Keratinocyte (primary cell): ENCODE measurements around the gene MSI2.

Source experiments
- EZH2 ChIP-seq: IDR thresholded peaks from one replicate; pipeline ENCODE4 v1.6.1; 2012; ENCODE audit warnings: inconsistent platforms, mild to moderate bottlenecking, low read length, moderate library complexity
- TF ChIP-seq, protein P1 (sequence below), 3 experiments: IDR thresholded peaks in 1 of 3; conservative IDR thresholded peaks in 1 of 3; optimal IDR thresholded peaks in 1 of 3; 2 replicates in 2 of 3; 3 replicates in 1 of 3; pipeline versions ENCODE3 to v1.5.1; 2011; ENCODE audit warnings: low read length in 3 of 3, mild to moderate bottlenecking in 3 of 3, moderate library complexity in 2 of 3, control low read depth in 1 of 3, inconsistent platforms in 1 of 3; ENCODE audit not compliant: insufficient read depth in 2 of 3; ENCODE audit errors: extremely low read depth in 1 of 3

DNA sequence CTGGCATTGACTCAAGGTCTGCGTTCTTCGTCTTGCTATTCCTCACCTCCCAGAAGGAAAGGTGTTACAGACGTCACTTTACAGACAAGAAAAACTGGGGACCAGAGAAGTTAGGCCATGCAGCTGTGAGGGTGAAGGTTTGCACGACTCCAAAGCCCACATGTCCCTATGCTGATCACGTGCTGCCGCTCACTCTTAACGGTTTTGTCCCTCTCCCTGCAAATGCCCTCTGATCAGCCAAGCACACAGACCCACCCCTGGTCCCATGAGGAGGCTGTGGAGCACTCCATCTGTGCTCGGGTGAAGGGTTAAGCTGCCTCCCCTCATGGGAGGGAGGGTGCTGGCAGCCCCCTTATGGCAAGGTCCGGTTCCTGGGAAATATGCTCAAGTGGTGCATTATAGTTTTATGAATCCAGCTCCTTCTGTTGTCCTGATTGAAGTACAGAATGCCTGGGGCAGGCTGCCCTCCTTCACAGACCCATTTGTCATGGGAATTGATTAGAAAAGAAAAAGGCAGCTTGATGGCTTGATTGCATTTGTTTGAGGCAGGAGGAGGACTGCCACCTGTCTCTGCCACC lies 470.0 kb downstream of the MSI2 start:
- TF ChIP-seq EZH2, result no peak
- TF ChIP-seq, protein P1, sequence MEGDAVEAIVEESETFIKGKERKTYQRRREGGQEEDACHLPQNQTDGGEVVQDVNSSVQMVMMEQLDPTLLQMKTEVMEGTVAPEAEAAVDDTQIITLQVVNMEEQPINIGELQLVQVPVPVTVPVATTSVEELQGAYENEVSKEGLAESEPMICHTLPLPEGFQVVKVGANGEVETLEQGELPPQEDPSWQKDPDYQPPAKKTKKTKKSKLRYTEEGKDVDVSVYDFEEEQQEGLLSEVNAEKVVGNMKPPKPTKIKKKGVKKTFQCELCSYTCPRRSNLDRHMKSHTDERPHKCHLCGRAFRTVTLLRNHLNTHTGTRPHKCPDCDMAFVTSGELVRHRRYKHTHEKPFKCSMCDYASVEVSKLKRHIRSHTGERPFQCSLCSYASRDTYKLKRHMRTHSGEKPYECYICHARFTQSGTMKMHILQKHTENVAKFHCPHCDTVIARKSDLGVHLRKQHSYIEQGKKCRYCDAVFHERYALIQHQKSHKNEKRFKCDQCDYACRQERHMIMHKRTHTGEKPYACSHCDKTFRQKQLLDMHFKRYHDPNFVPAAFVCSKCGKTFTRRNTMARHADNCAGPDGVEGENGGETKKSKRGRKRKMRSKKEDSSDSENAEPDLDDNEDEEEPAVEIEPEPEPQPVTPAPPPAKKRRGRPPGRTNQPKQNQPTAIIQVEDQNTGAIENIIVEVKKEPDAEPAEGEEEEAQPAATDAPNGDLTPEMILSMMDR (optimal IDR thresholded peaks at IDR 0.05 in 1 of 3, IDR thresholded peaks at IDR 0.05 in 1 of 3, conservative IDR thresholded peaks at IDR 0.05 in 1 of 3; ENCODE audit: extremely low read depth in 1 of 3, insufficient read depth in 2 of 3, low read length in 3 of 3), result no peak
